ENCODE measurements around the gene SUSD4. TPM values are rescaled to one million over a fixed set of nuclear protein-coding genes. Genes with fewer than 3 reads are reported as not detected.

Gene SUSD4
- total and polyA plus RNA-seq, 9 of the 15 experiments (the other 6 are each of a cell fraction or from before 2014, with no cell fraction given) = 0.06 to 1.7 (median 0.09) TPM; not detected in 4

GRCh38 chr1:223271085-223271781, 92.7 kb downstream of the SUSD4 start:
- no peak overlapping the region for H3K9ac ChIP-seq (ENCODE audit: insufficient read depth in 1 of 2, low read depth in 2 of 2, low read length in 2 of 2)
- WGBS (ENCODE audit: insufficient coverage, low coverage, missing lambda C conversion rate) = 36% methylated on average over 5 of the region's 5 CpGs
- H3K4me2 ChIP-seq (ENCODE audit: insufficient read depth, low read length) = no peak overlapping the region
- BruUV-seq (replicated peaks) = no TSS peak
- no peaks in the 10 kb centered on the region for H3K9me1 ChIP-seq (ENCODE audit: control insufficient read depth, insufficient read depth, low read length)
- H3K27ac ChIP-seq (ENCODE audit: extremely low read depth, low read depth, low read length) = no peak overlapping the region
- ChIA-PET CTCF (ENCODE audit: low intra/inter-chr PET ratio) (no interaction called here), POLR2A (interaction anchor here (0.6 to 1.5 kb wide), 3 partner anchors 16 to 79 kb away, joined by 3 read pairs; no protein-coding TSS in a partner anchor)
- H3K4me1 ChIP-seq (replicated peaks in 1 of 2; ENCODE audit: control insufficient read depth in 2 of 2, insufficient read depth in 2 of 2, low read length in 2 of 2) = peaks cover 0 to 12% of the 10 kb centered on the region in 2 experiments; a peak in 3 of 5 replicates
- ATAC-seq = no peak
- DNase-seq (ENCODE audit: extremely low read depth in 1 of 4, low spot score in 3 of 4) = no peak
- H3K9me3 ChIP-seq (replicated peaks; ENCODE audit: control insufficient read depth, insufficient read depth, low read depth, low read length) = no peaks in the 10 kb centered on the region
- no peak overlapping the region for H2AFZ ChIP-seq (ENCODE audit: low read depth, low read length)
- no peaks in the 10 kb centered on the region for H3K36me3 ChIP-seq (ENCODE audit: control insufficient read depth, insufficient read depth, low read length)
- peaks cover 0 to 14% of the 10 kb centered on the region in 2 experiments; a peak in 1 of 5 replicates for H3K27me3 ChIP-seq (ENCODE audit: control insufficient read depth in 2 of 2, insufficient read depth in 2 of 2, low read length in 2 of 2)
- no peak overlapping the region for H3K4me3 ChIP-seq
- H3K79me2 ChIP-seq (ENCODE audit: control insufficient read depth, insufficient read depth, low read length) = no peaks in the 10 kb centered on the region
- in situ Hi-C loops (cut with MboI) = no loop called here
- no peaks in the 10 kb centered on the region for H4K20me1 ChIP-seq (replicated peaks; ENCODE audit: control insufficient read depth, insufficient read depth, low read length)
- no peak for FAIRE-seq
- intact Hi-C loops (cut with micrococcal nuclease) = no loop called here
- TF ChIP-seq MTA1 (IDR thresholded peaks at IDR 0.05; ENCODE audit: borderline replicate concordance) (no peak), PTBP1 (IDR thresholded peaks at IDR 0.05; ENCODE audit: low read depth, low read length) (no peak), ZNF280B (CRISPR knock-in tag; IDR thresholded peaks at IDR 0.05) (no peak), LARP7 (IDR thresholded peaks at IDR 0.05) (no peak), ZNF140 (CRISPR knock-in tag; IDR thresholded peaks at IDR 0.05) (no peak), GATA2 (CRISPR knock-in tag; IDR thresholded peaks at IDR 0.05) (no peak), CSDE1 (IDR thresholded peaks at IDR 0.05) (no peak), ZBTB7A (IDR thresholded peaks at IDR 0.05; ENCODE audit: borderline replicate concordance, control insufficient read depth, low read depth, low read length) (no peak), FOXK2 (conservative IDR thresholded peaks at IDR 0.05 in 1 of 2, IDR thresholded peaks at IDR 0.05 in 1 of 2; ENCODE audit: low read depth in 2 of 2) (no peak), ETV5 (CRISPR knock-in tag; IDR thresholded peaks at IDR 0.05; ENCODE audit: low read depth) (no peak), ZNF584 (CRISPR knock-in tag; IDR thresholded peaks at IDR 0.05; ENCODE audit: low read depth) (no peak), PHTF2 (CRISPR knock-in tag; IDR thresholded peaks at IDR 0.05) (no peak), MYNN (IDR thresholded peaks at IDR 0.05) (no peak), MYNN (CRISPR knock-in tag; IDR thresholded peaks at IDR 0.05) (no peak), HNRNPUL1 (IDR thresholded peaks at IDR 0.05; ENCODE audit: low read length) (no peak), SMARCB1 (IDR thresholded peaks at IDR 0.05; ENCODE audit: insufficient read length, low read depth) (no peak)
- TF ChIP-seq, protein P1, sequence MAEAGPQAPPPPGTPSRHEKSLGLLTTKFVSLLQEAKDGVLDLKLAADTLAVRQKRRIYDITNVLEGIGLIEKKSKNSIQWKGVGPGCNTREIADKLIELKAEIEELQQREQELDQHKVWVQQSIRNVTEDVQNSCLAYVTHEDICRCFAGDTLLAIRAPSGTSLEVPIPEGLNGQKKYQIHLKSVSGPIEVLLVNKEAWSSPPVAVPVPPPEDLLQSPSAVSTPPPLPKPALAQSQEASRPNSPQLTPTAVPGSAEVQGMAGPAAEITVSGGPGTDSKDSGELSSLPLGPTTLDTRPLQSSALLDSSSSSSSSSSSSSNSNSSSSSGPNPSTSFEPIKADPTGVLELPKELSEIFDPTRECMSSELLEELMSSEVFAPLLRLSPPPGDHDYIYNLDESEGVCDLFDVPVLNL (CRISPR knock-in tag; IDR thresholded peaks at IDR 0.05; ENCODE audit: low read depth) = no peak

All from K562 (cell line).